Fibroblast of the aortic adventitia (primary cell): ENCODE results near the gene SLX9. TPM values are rescaled to one million over a fixed set of nuclear protein-coding genes. Genes with fewer than 3 reads are reported as not detected.
"Not testable (repeated sequence)": the region's sequence is repeated elsewhere in the genome, so short reads cannot be mapped to it uniquely, and the experiment has no call there.

Experiments used
- DNase-seq: peaks from one replicate; pipeline ENCODE4 v3.0.0-alpha.2; 2010; ENCODE audit warnings: low read depth
- H3K4me3 ChIP-seq: 2 replicates; pipeline ENCODE4 v1.5.1; 2011; ENCODE audit warnings: low read depth, mild to moderate bottlenecking, control low read depth, low read length, moderate library complexity
- total RNA-seq: library from RNA; depleted of rRNA; stranded (reverse); fragments of >200 nt; gene quantifications from 2 replicates; pipeline ENCODE4 v1.2.3, GENCODE V29; 2012; ENCODE audit warnings: low replicate concordance
- TF ChIP-seq, protein P1 (sequence below): IDR thresholded peaks from 2 replicates; pipeline ENCODE4 v1.5.1; 2011; ENCODE audit warnings: mild to moderate bottlenecking, low read length, control low read depth, inconsistent platforms; ENCODE audit not compliant: insufficient read depth

SLX9 gene
- total RNA-seq, 1 donor, result 6.0 TPM

DNA sequence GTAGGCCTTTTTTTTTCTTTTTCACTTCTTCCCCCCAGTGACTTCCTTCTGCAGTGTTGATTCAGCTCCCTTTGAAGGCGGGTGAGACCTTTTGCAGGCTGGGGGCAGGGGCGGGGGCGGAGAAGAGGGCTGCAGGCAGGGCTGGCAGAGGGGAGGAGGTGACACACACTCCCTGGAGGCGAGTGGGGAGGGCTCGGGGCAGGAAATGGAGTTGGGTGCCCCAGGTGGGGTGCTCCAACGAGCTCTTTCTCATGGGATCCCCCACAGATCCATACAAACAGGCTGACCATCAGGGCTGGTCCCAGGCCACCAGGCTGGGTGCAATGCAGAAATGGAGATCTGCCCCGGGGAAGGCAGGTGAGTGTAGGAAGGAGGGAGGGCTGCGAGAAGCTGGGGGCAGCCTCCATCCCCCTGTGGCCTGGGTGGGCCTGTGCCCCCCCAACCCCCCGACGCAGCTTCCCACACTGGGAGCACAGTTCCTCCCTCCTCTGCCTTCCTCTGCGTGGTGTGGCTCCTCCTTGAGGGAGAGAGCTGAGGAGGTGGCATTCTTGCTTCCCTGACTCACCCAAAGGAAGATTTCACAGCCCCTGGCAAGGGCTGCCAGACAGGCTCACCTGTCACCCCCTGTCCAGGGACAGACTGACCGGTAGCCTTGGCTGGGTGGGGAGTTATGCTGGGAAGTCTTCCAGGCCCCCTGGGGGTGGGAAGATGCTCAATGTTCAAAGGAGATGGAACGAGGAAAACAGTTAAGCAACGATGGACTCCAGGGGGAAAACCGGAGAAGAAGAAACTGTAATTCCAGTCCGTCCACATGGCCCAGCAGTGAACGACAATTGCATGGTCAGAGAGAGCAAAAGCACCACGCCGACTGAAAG lies 12.0 kb upstream of the SLX9 start:
- peak; percentile 67 for DNase-seq
- TF ChIP-seq, protein P1, sequence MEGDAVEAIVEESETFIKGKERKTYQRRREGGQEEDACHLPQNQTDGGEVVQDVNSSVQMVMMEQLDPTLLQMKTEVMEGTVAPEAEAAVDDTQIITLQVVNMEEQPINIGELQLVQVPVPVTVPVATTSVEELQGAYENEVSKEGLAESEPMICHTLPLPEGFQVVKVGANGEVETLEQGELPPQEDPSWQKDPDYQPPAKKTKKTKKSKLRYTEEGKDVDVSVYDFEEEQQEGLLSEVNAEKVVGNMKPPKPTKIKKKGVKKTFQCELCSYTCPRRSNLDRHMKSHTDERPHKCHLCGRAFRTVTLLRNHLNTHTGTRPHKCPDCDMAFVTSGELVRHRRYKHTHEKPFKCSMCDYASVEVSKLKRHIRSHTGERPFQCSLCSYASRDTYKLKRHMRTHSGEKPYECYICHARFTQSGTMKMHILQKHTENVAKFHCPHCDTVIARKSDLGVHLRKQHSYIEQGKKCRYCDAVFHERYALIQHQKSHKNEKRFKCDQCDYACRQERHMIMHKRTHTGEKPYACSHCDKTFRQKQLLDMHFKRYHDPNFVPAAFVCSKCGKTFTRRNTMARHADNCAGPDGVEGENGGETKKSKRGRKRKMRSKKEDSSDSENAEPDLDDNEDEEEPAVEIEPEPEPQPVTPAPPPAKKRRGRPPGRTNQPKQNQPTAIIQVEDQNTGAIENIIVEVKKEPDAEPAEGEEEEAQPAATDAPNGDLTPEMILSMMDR, result peak; percentile 18
- H3K4me3 ChIP-seq, result no peak overlapping the region

DNA sequence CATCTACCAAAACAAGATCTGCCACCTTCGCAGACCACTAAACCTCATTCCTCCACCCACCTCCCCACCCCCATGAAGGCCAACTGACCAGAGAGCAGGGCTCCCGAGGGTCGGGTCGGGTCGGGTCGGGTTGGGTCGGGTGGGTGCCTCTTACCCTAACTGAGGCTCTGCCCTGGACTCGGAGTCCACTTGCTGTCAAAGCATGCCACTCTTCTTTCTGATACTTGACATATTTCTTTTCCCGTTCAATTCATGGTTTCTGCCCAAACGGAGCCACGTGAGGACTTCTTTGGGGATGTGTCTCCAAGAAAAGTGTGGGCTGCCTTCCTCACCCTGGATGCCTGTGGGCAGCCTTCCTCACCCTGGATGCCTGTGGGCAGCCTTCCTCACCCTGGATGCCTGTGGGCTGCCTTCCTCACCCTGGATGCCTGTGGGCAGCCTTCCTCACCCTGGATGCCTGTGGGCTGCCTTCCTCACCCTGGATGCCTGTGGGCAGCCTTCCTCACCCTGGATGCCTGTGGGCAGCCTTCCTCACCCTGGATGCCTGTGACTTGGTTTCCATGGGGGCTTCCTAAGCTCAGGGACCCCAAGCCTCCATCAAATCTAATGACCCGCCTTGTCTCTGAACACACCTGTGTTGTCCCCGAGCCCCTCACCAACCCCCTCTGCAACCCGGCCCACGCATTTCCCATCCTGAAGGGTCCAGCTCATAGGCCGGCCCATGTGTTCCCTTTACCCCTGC lies 11.2 kb upstream of the SLX9 start:
- DNase-seq, result peak; percentile 70
- not testable (repeated sequence) for H3K4me3 ChIP-seq

DNA sequence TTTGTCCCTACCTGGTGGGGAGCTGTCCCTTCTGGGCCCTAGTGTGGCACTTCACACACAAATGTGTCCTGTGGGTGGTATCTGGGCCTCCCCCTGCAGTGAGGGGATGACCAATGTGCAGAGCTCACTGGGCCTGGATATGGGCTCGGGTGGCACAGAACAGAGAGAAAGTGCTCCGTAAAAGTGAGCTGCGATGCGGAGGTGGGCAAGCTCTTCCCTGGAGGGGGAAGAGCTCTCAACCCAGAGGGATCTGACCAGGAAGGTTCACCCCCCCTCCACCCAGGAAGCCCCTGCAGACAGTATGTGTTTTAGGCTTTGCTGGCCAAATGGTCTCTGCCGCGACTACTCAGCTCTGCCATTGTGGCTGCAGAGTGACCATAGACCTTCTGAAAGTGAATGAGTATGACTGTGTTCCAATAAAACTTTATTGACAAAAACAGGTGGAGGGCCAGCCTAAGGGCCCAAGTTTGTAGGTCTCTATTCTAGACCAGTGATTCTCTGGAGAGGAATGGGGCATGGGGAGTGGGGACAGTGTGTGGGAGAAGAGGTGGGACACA lies 10.5 kb upstream of the SLX9 start:
- DNase-seq, result no peak
- TF ChIP-seq, protein P1, result no peak
- H3K4me3 ChIP-seq, result no peak overlapping the region

DNA sequence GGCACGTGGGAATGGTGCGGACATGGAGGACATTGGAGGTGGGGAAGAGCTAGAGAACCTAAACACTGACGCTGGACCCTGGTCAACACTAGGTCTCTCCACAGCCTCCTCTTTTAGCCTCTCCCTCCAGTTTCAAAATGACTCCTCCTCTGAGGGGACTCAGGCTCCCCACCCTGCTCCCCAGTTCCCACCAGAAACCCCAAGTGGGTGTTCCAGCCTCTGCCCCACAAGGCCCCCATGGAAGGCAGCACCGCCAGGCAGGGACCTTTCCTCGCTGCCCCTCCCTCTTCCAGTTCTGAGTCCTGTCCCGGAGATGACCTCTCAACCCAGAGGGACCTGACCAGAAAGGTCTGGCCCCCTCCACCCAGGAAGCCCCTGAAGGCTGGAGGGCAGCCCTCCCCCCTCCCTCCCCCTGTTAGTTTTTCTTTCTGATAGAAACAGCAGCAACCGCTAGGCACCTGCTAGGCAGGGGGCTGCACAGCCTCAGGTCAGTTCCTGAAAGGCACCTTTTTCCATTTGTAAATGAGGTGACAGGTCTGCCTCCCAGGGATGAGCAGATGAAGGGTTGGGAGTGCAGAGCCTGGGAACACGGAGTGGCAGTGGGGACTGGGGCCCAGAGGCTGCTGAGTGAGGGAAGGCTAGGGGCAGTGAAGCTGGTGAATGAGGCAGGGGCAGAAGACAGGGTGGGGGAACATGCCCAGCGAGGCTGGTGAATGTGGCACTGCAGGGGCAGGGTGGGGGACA lies 9.9 kb upstream of the SLX9 start:
- no peak overlapping the region for H3K4me3 ChIP-seq
- no peak for DNase-seq
- TF ChIP-seq, protein P1, result no peak

DNA sequence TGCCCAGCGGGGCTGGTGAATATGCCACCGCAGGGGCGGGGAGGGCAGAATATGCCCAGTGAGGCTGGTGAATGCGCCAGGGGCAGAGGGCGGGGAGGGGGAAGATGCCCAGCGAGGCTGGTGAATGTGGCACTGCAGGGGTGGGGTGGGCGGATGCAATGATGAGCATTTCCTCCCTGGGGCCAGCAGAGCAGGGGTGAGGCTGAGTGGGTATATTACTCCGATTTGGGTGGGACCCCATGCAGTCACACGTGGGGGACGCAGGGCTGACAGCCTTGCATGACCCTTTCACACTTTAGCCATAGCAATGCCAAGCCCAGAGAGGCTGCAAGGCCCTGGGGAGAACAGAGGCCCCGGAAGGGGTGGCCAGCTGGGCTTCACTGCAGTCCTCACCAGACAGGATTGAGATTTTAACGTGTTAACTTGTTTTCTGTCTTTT lies 9.3 kb upstream of the SLX9 start:
- DNase-seq, result no peak
- TF ChIP-seq, protein P1, result no peak
- H3K4me3 ChIP-seq, result no peak overlapping the region

DNA sequence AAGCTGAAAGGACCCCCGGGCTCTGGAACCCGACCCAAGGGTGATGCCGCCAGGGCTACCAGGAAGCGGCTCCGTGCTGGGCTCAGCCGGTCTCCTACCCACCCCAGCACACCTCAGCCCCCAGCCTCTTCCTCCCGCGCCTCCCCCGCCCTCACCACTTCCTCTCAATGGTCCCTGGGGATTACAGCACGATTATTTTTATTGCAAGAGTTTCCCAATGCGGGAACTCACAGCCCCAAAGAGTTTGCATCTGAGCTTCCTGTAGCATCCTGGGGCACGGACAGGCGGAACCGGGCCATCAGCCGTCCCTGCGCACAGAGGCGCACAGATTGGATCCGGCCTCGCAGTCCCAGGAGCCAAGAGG lies 8.7 kb upstream of the SLX9 start:
- TF ChIP-seq, protein P1, result no peak
- H3K4me3 ChIP-seq, result peak overlapping the region; percentile 28
- DNase-seq, result peak; percentile 64
